Glomerular visceral epithelial cell (primary cell): Measurements from ENCODE around the gene SUCLG2.

Experiments used
- DNase-seq: peaks from one replicate; pipeline ENCODE4 v3.0.0-alpha.2; 2016; ENCODE audit errors: extremely low spot score

The SUCLG2 gene, protein sequence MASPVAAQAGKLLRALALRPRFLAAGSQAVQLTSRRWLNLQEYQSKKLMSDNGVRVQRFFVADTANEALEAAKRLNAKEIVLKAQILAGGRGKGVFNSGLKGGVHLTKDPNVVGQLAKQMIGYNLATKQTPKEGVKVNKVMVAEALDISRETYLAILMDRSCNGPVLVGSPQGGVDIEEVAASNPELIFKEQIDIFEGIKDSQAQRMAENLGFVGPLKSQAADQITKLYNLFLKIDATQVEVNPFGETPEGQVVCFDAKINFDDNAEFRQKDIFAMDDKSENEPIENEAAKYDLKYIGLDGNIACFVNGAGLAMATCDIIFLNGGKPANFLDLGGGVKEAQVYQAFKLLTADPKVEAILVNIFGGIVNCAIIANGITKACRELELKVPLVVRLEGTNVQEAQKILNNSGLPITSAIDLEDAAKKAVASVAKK

GRCh38 chr3:67654099-67654843, at the start of gene SUCLG2:
Gene SUCLG2 (minus strand): TSS chr3:67654612. CDS start chr3:67654586, 26 bp downstream.
- peak; percentile 89 for DNase-seq

- DNase-seq, result no peak
Measured at GRCh38 chr3:67700596-67700995, 46.2 kb upstream of the SUCLG2 start.

DNA sequence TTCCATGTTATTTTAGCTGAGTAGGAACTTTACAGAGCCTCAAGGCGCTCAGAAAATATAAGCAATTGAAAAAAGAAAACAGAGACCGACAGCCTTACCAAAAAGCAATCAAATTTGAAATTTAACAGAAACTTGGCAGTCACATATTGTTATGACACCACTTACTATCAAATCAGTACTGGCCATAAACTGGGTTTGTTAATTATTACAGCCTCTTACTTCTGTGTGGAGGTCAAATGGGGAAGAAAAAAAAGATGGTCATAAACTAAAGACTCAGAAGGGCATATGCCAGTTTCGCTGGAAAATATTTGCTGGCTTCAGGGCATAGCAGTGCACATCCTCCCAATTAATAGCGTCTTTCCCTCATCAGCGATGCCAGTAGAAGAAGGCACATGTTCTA, 45.5 kb upstream of the SUCLG2 start:
- DNase-seq, result no peak

GRCh38 chr3:67692621-67693020, 38.2 kb upstream of the SUCLG2 start:
- DNase-seq, result no peak

DNA sequence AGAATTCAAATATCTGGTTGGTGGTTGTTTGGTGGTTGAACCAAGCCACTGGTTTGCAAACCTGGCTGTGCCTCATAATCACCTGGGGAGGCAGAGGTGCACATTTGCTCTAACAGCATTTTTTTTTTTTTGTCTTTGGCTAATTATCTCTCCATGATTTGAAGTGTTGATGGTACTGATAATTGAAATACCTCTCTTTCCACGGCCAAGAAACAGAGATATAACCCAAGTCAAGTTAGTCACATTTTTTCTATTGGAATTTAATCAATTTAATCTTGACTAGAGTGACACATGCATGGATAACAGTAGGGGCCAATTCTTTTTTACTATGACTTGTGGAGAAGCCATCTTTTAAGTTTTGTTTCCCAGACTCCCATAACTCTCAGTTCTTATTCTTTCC, 37.5 kb upstream of the SUCLG2 start:
- no peak for DNase-seq

DNA sequence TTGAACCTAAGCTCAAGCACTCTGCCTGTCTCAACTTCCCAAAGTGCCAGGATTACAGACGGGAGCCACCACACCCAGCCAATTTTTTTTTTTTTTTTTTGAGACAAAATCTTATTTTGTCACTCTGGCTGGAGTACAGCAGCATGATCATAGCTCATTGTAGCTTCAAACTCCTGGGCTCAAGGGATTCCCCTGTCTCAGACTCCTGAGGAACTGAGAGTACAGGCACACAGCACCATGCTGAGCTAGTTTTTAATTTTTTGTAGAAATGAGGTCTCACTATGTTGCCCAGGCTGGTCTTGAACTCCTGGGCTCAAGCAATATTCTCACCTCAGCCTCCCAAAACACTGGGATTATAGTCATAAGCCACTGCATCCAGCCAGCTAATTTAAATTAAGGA, 36.8 kb upstream of the SUCLG2 start:
- DNase-seq, result no peak

DNA sequence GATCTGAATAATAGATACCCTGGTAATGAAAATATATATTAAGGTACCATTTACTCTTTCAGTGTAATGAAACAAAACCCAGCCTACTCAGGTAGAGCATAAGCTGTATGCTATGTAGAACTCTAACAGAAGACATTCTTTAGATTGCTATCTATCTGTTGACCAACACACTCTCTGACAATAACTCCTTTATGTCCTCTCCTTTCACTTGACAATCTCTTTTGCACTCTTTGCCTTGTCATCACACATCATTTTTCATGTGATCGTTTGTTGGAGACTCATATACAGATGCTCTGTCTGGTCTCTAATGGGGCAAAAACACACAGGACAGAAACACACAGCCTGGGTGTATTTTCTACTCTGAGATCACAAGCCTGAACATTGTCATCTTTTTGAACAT, 35.4 kb upstream of the SUCLG2 start:
- no peak for DNase-seq

GRCh38 chr3:67688231-67688630, 33.8 kb upstream of the SUCLG2 start:
- DNase-seq, result no peak

GRCh38 chr3:67686069-67686468, 31.7 kb upstream of the SUCLG2 start:
- DNase-seq, result no peak

DNA sequence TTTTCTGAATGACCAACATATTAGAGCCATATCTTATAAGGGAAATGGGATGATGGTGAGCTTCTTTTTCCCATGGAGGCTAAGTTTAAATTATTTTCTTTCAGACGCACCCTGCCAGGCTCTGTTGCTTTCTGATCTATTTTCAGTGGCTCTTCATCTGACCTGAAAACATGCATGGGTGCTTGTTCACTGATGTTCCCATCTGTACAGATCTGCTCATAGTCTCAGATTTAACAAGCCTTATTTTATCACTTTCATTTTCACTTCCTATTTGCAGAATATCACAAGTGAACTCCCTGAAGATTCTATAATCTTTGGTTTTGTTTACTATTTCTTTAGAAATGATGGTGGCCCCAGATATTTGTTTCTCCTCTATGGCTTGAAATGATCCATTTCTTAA, 31.1 kb upstream of the SUCLG2 start:
- no peak for DNase-seq

GRCh38 chr3:67684211-67684610, 29.8 kb upstream of the SUCLG2 start:
- no peak for DNase-seq

GRCh38 chr3:67683522-67683921, 29.1 kb upstream of the SUCLG2 start:
- DNase-seq, result no peak

GRCh38 chr3:67678665-67679064, 24.3 kb upstream of the SUCLG2 start:
- no peak for DNase-seq

- no peak for DNase-seq
Measured at GRCh38 chr3:67674055-67674454, 19.6 kb upstream of the SUCLG2 start.

- no peak for DNase-seq
Measured at GRCh38 chr3:67662733-67663132, 8.3 kb upstream of the SUCLG2 start.

GRCh38 chr3:67661089-67661488, 6.7 kb upstream of the SUCLG2 start:
- DNase-seq, result no peak

DNA sequence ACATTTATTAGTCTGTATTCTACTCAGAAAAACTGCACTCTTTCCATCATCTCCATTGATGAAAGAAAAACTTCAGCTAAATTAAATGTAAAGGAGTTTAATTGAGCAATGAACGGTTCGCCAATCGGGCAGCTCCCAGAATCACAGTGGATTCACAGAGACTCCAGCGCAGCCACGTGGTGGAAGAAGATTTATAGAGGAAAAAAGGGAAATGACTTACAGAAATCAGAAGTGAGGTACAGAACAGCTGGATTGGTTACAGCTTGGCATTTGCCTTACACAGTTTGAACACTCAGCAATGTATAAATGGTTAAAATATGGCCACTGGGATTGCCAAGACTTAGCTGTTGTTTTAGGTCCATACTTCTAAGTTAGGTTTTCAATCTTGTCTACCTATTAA, 2.8 kb upstream of the SUCLG2 start:
- DNase-seq, result no peak

DNA sequence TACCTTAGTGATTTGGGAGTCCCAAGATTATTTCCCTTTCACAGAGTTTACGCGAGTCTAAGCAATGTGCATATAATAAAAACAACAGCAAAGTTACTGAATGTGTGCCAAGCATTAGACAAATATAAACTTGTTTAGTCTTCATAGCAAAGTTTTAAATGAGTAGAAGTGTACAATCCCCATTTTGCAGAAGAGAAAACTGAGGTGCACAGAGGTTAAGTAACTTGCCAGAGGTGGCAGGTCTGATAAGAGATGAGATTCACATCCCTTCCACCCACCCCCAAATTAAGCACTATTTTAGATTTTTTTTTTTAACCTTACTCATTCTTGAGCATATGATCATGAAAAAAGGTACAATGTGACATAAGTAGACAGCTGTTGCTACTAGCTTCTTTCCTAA, 2.2 kb upstream of the SUCLG2 start:
- no peak for DNase-seq

GRCh38 chr3:67655364-67656121, 1.1 kb upstream of the SUCLG2 start:
- DNase-seq, result no peak

DNA sequence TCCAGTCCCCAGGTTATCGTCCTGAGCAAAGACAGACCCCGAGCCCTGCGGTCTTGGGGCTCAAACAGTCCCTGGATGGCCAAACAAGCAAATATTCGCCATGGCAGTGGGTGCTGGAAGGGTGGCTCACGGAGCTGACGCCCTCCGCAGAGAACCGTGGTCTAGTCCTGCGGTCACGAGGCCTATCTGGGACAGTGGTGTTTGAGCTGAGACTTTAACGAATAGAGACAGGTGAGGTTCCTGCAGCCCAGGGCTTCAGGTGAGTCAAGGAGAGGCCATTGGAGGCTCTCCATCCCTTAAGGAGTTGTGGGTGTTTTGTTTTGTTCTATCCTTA, 399 bp upstream of the SUCLG2 start:
- DNase-seq, result no peak

- DNase-seq, result peak; percentile 13
Measured at GRCh38 chr3:67653425-67654098, 850 bp downstream of the SUCLG2 start.

DNA sequence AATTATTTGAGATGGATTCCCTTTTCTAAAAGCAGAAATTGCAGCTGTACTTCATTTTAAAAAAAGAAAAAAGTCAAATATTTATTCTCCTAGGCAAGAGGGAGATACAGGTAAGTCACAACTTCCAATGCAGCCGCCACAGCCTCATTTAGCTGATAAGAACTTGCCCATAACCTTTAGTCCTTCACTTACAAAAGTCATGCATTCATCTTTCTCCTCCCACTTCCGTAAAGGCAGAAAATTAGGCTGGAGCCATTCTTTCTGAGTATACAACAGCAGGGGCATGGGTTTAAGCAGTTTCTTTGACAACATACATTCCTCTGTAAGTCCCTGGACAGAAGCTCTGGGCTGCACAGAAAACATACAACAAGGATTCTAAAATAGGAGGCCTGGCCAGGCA, 4.3 kb downstream of the SUCLG2 start:
- no peak for DNase-seq
